GM19240 (cell line): ENCODE data around the gene FAM107B.
"Not testable (repeated sequence)": the region's sequence is repeated elsewhere in the genome, so short reads cannot be mapped to it uniquely, and the experiment has no call there.

Experiments
- DNase-seq: peaks from one replicate; pipeline ENCODE4 v3.0.0; 2011; ENCODE audit warnings: low spot score; ENCODE audit not compliant: insufficient read length

The FAM107B gene

GRCh38 chr10:14603534-14604102, 171.1 kb downstream of the FAM107B start:
- no peak for DNase-seq

GRCh38 chr10:14602807-14603533, 171.7 kb downstream of the FAM107B start:
- DNase-seq, result no peak

- no peak for DNase-seq
Measured at GRCh38 chr10:14601872-14602725, 172.6 kb downstream of the FAM107B start.

GRCh38 chr10:14601326-14601725, 173.4 kb downstream of the FAM107B start:
- DNase-seq, result no peak

GRCh38 chr10:14600065-14600464, 174.6 kb downstream of the FAM107B start:
- DNase-seq, result no peak

GRCh38 chr10:14598809-14599764, 175.6 kb downstream of the FAM107B start:
- DNase-seq, result no peak

- no peak for DNase-seq
Measured at GRCh38 chr10:14595526-14596182, 179.0 kb downstream of the FAM107B start.

- DNase-seq, result no peak
Measured at GRCh38 chr10:14594878-14595525, 179.7 kb downstream of the FAM107B start.

- no peak for DNase-seq
Measured at GRCh38 chr10:14593806-14594205, 180.9 kb downstream of the FAM107B start.

- no peak for DNase-seq
Measured at GRCh38 chr10:14592566-14592965, 182.1 kb downstream of the FAM107B start.

- no peak for DNase-seq
Measured at GRCh38 chr10:14592026-14592425, 182.7 kb downstream of the FAM107B start.

- DNase-seq, result not testable (repeated sequence)
Measured at GRCh38 chr10:14588938-14589294, 185.8 kb downstream of the FAM107B start.

- DNase-seq, result no peak
Measured at GRCh38 chr10:14588084-14588937, 186.4 kb downstream of the FAM107B start.

GRCh38 chr10:14587540-14588083, 187.1 kb downstream of the FAM107B start:
- no peak for DNase-seq

GRCh38 chr10:14586901-14587300, 187.8 kb downstream of the FAM107B start:
- DNase-seq, result no peak

- no peak for DNase-seq
Measured at GRCh38 chr10:14585287-14586193, 189.2 kb downstream of the FAM107B start.

- DNase-seq, result no peak
Measured at GRCh38 chr10:14584661-14585060, 190.0 kb downstream of the FAM107B start.

GRCh38 chr10:14583967-14584366, 190.7 kb downstream of the FAM107B start:
- DNase-seq, result no peak
